Ovary (tissue), 9 donors: ENCODE data around the gene HTT-AS. TPM values are rescaled to one million over a fixed set of nuclear protein-coding genes. Genes with fewer than 3 reads are reported as not detected.

Source experiments
- DNase-seq, 5 donors: peaks; one replicate each; pipeline ENCODE4 v3.0.0-alpha.2; 2019 to 2020
- H3K27ac ChIP-seq, 2 donors: fragments of 200-600 bp; one replicate each; pipeline versions ENCODE4 v1.5.1 to v1.8.0; 2019 to 2022
- H3K27me3 ChIP-seq: fragments of 200-600 bp; one replicate; pipeline ENCODE4 v1.8.0; 2022
- H3K36me3 ChIP-seq: fragments of 200-600 bp; sonication (generic); one replicate; pipeline ENCODE4 v1.5.1; 2019
- H3K4me1 ChIP-seq: one replicate; pipeline ENCODE4 v1.8.1; 2013; ENCODE audit warnings: mild to moderate bottlenecking, moderate library complexity; ENCODE audit not compliant: insufficient read depth
- H3K4me3 ChIP-seq: fragments of 200-600 bp; sonication (generic); one replicate; pipeline ENCODE4 v1.5.1; 2017
- H3K9me3 ChIP-seq, 2 donors: fragments of 200-600 bp in 1 of 2; sonication (generic) in 1 of 2; one replicate each; pipeline versions ENCODE4 v1.5.1 to v1.8.1; 2013 to 2019; ENCODE audit warnings: mild to moderate bottlenecking in 1 of 2, moderate library complexity in 1 of 2
- CTCF ChIP-seq, 3 donors: fragments of 450-650 bp in 2 of 3; fragments of 200-600 bp in 1 of 3; IDR thresholded peaks; one replicate each; pipeline versions ENCODE4 v1.5.1 to v1.8.0; 2016 to 2022; ENCODE audit warnings: antibody characterized with exemption in 3 of 3, mild to moderate bottlenecking in 1 of 3
- EP300 ChIP-seq: sonication (generic); formaldehyde crosslinking; IDR thresholded peaks from one replicate; pipeline ENCODE4 v1.6.1; 2017; ENCODE audit warnings: antibody characterized with exemption
- POLR2A ChIP-seq: fragments of 450-650 bp; IDR thresholded peaks from one replicate; pipeline ENCODE4 v1.6.1; 2017; ENCODE audit warnings: antibody characterized with exemption, mild to moderate bottlenecking, moderate library complexity
- WGBS, 3 donors: extraction: QIAGEN DNeasy Blood & Tissue Kit in 1 of 3; methylation state at CpG; one replicate each; pipeline versions ENCODE4 v1.1.5 to v1.1.7; 2013 to 2017; 5-methylcytosine and 5-hydroxymethylcytosine counted together
- intact Hi-C, 4 donors: fragments of 100-400 bp; cut with DNase I; formaldehyde crosslinking; loops; one replicate each; pipeline versions ENCODE4 v1.11.0 to v1.15.1; 2022 to 2023
- polyA plus RNA-seq, 2 donors: library from polyadenylated mRNA; stranded (reverse); fragments of 200-250 nt in 1 of 2; fragments of 350-450 nt in 1 of 2; fragmentation: Illumina TruSeq in 1 of 2; extraction: RNeasy Lipid Tissue Mini Kit (QIAGEN cat#74804) in 1 of 2; gene quantifications; one replicate each; pipeline ENCODE4 v1.2.3, GENCODE V29; 2013 to 2014
- total RNA-seq, 7 donors: library from RNA; depleted of rRNA in 2 of 7; stranded (reverse); fragments of >200 nt in 2 of 7; fragmentation: NEBNext Ultra II Directional in 3 of 7; extraction: Animal tissue kit (Norgen Biotek cat#: 25700) in 3 of 7; gene quantifications; one replicate each; pipeline versions ENCODE4 v1.1.0 to v1.2.4, GENCODE V29; 2016 to 2023
- donor health status: DM: no; HTN: no; CAD: no; lungs with moderate emphysema.
- donor health status: DM: no; HTN: no; CAD: no.
- donor health status: Bipolar disorder and iron deficiency.
- donor health status: DM: yes; HTN: yes; CAD: no.
- donor health status: DM: no; HTN: no; CAD: no.
- donor health status: DM: yes; HTN: yes; CAD: no.

Gene HTT-AS
- total and polyA plus RNA-seq, 9 donors, result not detected

- no peaks in the 10 kb centered on the region for H3K4me1 ChIP-seq
- no peak overlapping the region for H3K27ac ChIP-seq
- DNase-seq, result no peak
- H3K36me3 ChIP-seq, result no peaks in the 10 kb centered on the region
- H3K27me3 ChIP-seq, result no peaks in the 10 kb centered on the region
- TF ChIP-seq POLR2A (no peak), EP300 (no peak), CTCF (IDR thresholded peaks at IDR 0.05) (no peak)
- no peaks in the 10 kb centered on the region for H3K9me3 ChIP-seq
- H3K4me3 ChIP-seq, result no peak overlapping the region
- intact Hi-C loops, result no loop called here
- 94 to 98% (median 95%) methylated on average over 8 of the region's 8 CpGs for WGBS, 3 donors
These were observed 52.7 kb downstream of the HTT-AS start for GRCh38 chr4:3021627-3022026.

GRCh38 chr4:3021127-3021526, 53.2 kb downstream of the HTT-AS start:
- no peak for DNase-seq
- no peak overlapping the region for H3K4me3 ChIP-seq
- H3K9me3 ChIP-seq, result no peaks in the 10 kb centered on the region
- no peak for TF ChIP-seq EP300
- no peak for TF ChIP-seq CTCF (IDR thresholded peaks at IDR 0.05)
- no peak for TF ChIP-seq POLR2A
- intact Hi-C loops, result no loop called here
- no peaks in the 10 kb centered on the region for H3K4me1 ChIP-seq
- WGBS, 3 donors, result 73 to 81% (median 73%) methylated on average over 6 of the region's 6 CpGs
- no peak overlapping the region for H3K27ac ChIP-seq
- no peaks in the 10 kb centered on the region for H3K36me3 ChIP-seq
- H3K27me3 ChIP-seq, result no peaks in the 10 kb centered on the region

- Histone ChIP-seq H3K36me3 (no peaks in the 10 kb centered on the region), H3K4me1 (no peaks in the 10 kb centered on the region), H3K27me3 (no peaks in the 10 kb centered on the region), H3K9me3 (no peaks in the 10 kb centered on the region), H3K4me3 (no peak overlapping the region), H3K27ac (no peak overlapping the region)
- intact Hi-C loops, result no loop called here
- DNase-seq, result no peak
- TF ChIP-seq EP300 (no peak), CTCF (IDR thresholded peaks at IDR 0.05) (no peak), POLR2A (no peak)
- 89 to 93% (median 91%) methylated on average over 13 of the region's 13 CpGs for WGBS, 3 donors
These were observed 55.0 kb downstream of the HTT-AS start for GRCh38 chr4:3019145-3019846.

- TF ChIP-seq POLR2A (no peak), CTCF (IDR thresholded peaks at IDR 0.05) (no peak), EP300 (no peak)
- Histone ChIP-seq H3K4me3 (no peak overlapping the region), H3K27me3 (no peaks in the 10 kb centered on the region), H3K9me3 (no peaks in the 10 kb centered on the region), H3K4me1 (no peaks in the 10 kb centered on the region), H3K27ac (no peak overlapping the region), H3K36me3 (no peaks in the 10 kb centered on the region)
- 68 to 73% (median 72%) methylated on average over 4 of the region's 4 CpGs for WGBS, 3 donors
- intact Hi-C loops, result no loop called here
- DNase-seq, result no peak
These were observed 56.8 kb downstream of the HTT-AS start for GRCh38 chr4:3017504-3017903.
